Measurements from ENCODE around the gene NOTCH3. TPM values are rescaled to one million over a fixed set of nuclear protein-coding genes. Genes with fewer than 3 reads are reported as not detected.

Gene NOTCH3
- total RNA-seq, 1 experiment from 2014 or later = 3.7 TPM

- Mint-ChIP-seq H3K27ac (ENCODE audit: low read depth, unreplicated experiment) (no peak overlapping the region), H3K27me3 (ENCODE audit: insufficient read depth, unreplicated experiment) (peaks cover 23% of the 10 kb centered on the region), H3K36me3 (ENCODE audit: insufficient read depth, unreplicated experiment) (no peaks in the 10 kb centered on the region), H3K4me3 (ENCODE audit: unreplicated experiment) (peak overlapping the region; percentile 59), H3K4me1 (ENCODE audit: insufficient read depth, unreplicated experiment) (peaks cover 18% of the 10 kb centered on the region), H3K9me3 (ENCODE audit: unreplicated experiment) (no peaks in the 10 kb centered on the region)
- TF ChIP-seq CTCF (IDR thresholded peaks at IDR 0.05; ENCODE audit: unreplicated experiment) = no peak
- intact Hi-C loops (cut with micrococcal nuclease) = no loop called here
- no TSS peak for BruUV-seq (replicated peaks)
- POLR2A ChIA-PET = interaction anchor here (0.5 to 1.2 kb wide), 5 partner anchors 50 to 986 kb away, joined by 3 to 7 read pairs (median 4); partner anchors contain the start of genes AKAP8 and FAM32A
- no peak for DNase-seq (ENCODE audit: unreplicated experiment)
- CTCF ChIA-PET = interaction anchor here (0.6 to 0.9 kb wide), 4 partner anchors 17 to 106 kb away, joined by 3 to 6 read pairs (median 4); no protein-coding TSS in a partner anchor
Measured at GRCh38 chr19:15198951-15199660, 1.7 kb downstream of the NOTCH3 start.

GRCh38 chr19:15197942-15198341 is 2.9 kb downstream of the NOTCH3 start:
- Mint-ChIP-seq H3K4me3 (ENCODE audit: unreplicated experiment) (no peak overlapping the region), H3K36me3 (ENCODE audit: insufficient read depth, unreplicated experiment) (no peaks in the 10 kb centered on the region), H3K27me3 (ENCODE audit: insufficient read depth, unreplicated experiment) (peaks cover 23% of the 10 kb centered on the region), H3K27ac (ENCODE audit: low read depth, unreplicated experiment) (no peak overlapping the region), H3K9me3 (ENCODE audit: unreplicated experiment) (no peaks in the 10 kb centered on the region), H3K4me1 (ENCODE audit: insufficient read depth, unreplicated experiment) (peaks cover 18% of the 10 kb centered on the region)
- intact Hi-C loops (cut with micrococcal nuclease) = no loop called here
- DNase-seq (ENCODE audit: unreplicated experiment) = no peak
- TF ChIP-seq CTCF (IDR thresholded peaks at IDR 0.05; ENCODE audit: unreplicated experiment) = no peak
- ChIA-PET POLR2A (interaction anchor here (1.2 kb wide), 1 partner anchor 52 kb away, joined by 4 read pairs; no protein-coding TSS in a partner anchor), CTCF (interaction anchor here (0.6 to 0.9 kb wide), 2 partner anchors 16 to 1459 kb away, joined by 3 to 5 read pairs; no protein-coding TSS in a partner anchor)
- BruUV-seq (replicated peaks) = no TSS peak

- Mint-ChIP-seq H3K36me3 (ENCODE audit: insufficient read depth, unreplicated experiment) (no peaks in the 10 kb centered on the region), H3K27ac (ENCODE audit: low read depth, unreplicated experiment) (no peak overlapping the region), H3K4me1 (ENCODE audit: insufficient read depth, unreplicated experiment) (peaks cover 18% of the 10 kb centered on the region), H3K9me3 (ENCODE audit: unreplicated experiment) (no peaks in the 10 kb centered on the region), H3K27me3 (ENCODE audit: insufficient read depth, unreplicated experiment) (peaks cover 23% of the 10 kb centered on the region), H3K4me3 (ENCODE audit: unreplicated experiment) (no peak overlapping the region)
- CTCF ChIA-PET = interaction anchor here (0.6 to 1.6 kb wide), 3 partner anchors 11 to 1458 kb away, joined by 3 to 4 read pairs (median 3); no protein-coding TSS in a partner anchor
- POLR2A ChIA-PET = interaction anchor here (1.3 kb wide), 1 partner anchor 101 kb away, joined by 3 read pairs; no protein-coding TSS in a partner anchor
- no peak for DNase-seq (ENCODE audit: unreplicated experiment)
- no TSS peak for BruUV-seq (replicated peaks)
- no peak for TF ChIP-seq CTCF (IDR thresholded peaks at IDR 0.05; ENCODE audit: unreplicated experiment)
- intact Hi-C loops (cut with micrococcal nuclease) = no loop called here
Measured at GRCh38 chr19:15197275-15197941, 3.4 kb downstream of the NOTCH3 start.
